ENCODE results near the gene EIF4A3. TPM values are rescaled to one million over a fixed set of nuclear protein-coding genes. Genes with fewer than 3 reads are reported as not detected.

EIF4A3 gene
- total and polyA plus RNA-seq, 4 donors, result 29.0 to 35.1 (median 33.4) TPM

GRCh38 chr17:80095844-80096475, 51.0 kb downstream of the EIF4A3 start:
- DNase-seq (ENCODE audit: low spot score), result no peak
- TF ChIP-seq FOXA1 (IDR thresholded peaks at IDR 0.05), result no peak
- TF ChIP-seq ATF3 (IDR thresholded peaks at IDR 0.05), result no peak
- TF ChIP-seq ZBTB33 (IDR thresholded peaks at IDR 0.05), result no peak
- TF ChIP-seq CTCF (IDR thresholded peaks at IDR 0.05; ENCODE audit: low read depth, low read length, missing input control), result no peak
- no peak for TF ChIP-seq MAX (IDR thresholded peaks at IDR 0.05)
- no peak for TF ChIP-seq GABPA (IDR thresholded peaks at IDR 0.05 in 1 of 2, conservative IDR thresholded peaks at IDR 0.05 in 1 of 2)
- no peak for TF ChIP-seq RXRA (IDR thresholded peaks at IDR 0.05)
- no peak for TF ChIP-seq NR2F2 (IDR thresholded peaks at IDR 0.05)
- TF ChIP-seq JUND (IDR thresholded peaks at IDR 0.05), result no peak
- TF ChIP-seq HNF4G (IDR thresholded peaks at IDR 0.05), result no peak
- no peak for TF ChIP-seq TAF1 (conservative IDR thresholded peaks at IDR 0.05)
- no peak for TF ChIP-seq HNF4A (conservative IDR thresholded peaks at IDR 0.05)
- no peak for TF ChIP-seq YY1 (IDR thresholded peaks at IDR 0.05)
- TF ChIP-seq FOXA2 (IDR thresholded peaks at IDR 0.05), result no peak
- TF ChIP-seq SP1 (IDR thresholded peaks at IDR 0.05), result no peak
- no peak for TF ChIP-seq REST (IDR thresholded peaks at IDR 0.05)
- TF ChIP-seq EGR1 (IDR thresholded peaks at IDR 0.05; ENCODE audit: low read depth in 2 of 2), result no peak
- no peak for TF ChIP-seq RAD21 (IDR thresholded peaks at IDR 0.05)

More at GRCh38 chr17:80095844-80096475, 51.0 kb downstream of the EIF4A3 start:
- no peak overlapping the region for H3K4me3 ChIP-seq (ENCODE audit: low read depth in 1 of 3, low read length in 3 of 3)
- WGBS, result 89% methylated on average over 16 of the region's 16 CpGs
- no peaks in the 10 kb centered on the region for H3K27me3 ChIP-seq (ENCODE audit: control insufficient read depth in 4 of 4, insufficient read depth in 4 of 4, low read length in 3 of 4)
- H3K4me1 ChIP-seq (ENCODE audit: control insufficient read depth in 4 of 4, insufficient read depth in 4 of 4, low read length in 3 of 4), result peaks cover 0 to 5% (median 2%) of the 10 kb centered on the region in 4 donors
- no peak overlapping the region for H3K27ac ChIP-seq (ENCODE audit: low read depth in 1 of 2, low read length in 2 of 2)
- H3K9ac ChIP-seq (ENCODE audit: low read depth in 1 of 2, low read length in 2 of 2), result no peak overlapping the region
- no peaks in the 10 kb centered on the region for H3K36me3 ChIP-seq (ENCODE audit: control insufficient read depth in 4 of 4, insufficient read depth in 3 of 4, low read depth in 1 of 4, low read length in 3 of 4)
- no peaks in the 10 kb centered on the region for H3K9me3 ChIP-seq (ENCODE audit: control insufficient read depth in 4 of 4, low read length in 3 of 4)

Measured in liver (tissue), 9 donors.